Lower leg skin (tissue), 3 donors: ENCODE measurements around the gene NAA11.

Experiments
- CTCF ChIP-seq, 3 donors: fragments of 450-650 bp; IDR thresholded peaks; one replicate each; pipeline ENCODE4 v1.5.1; 2016; ENCODE audit warnings: antibody characterized with exemption in 3 of 3, mild to moderate bottlenecking in 3 of 3, moderate library complexity in 2 of 3
- POLR2A ChIP-seq, 2 donors: fragments of 450-650 bp; IDR thresholded peaks; one replicate each; pipeline ENCODE4 v1.6.1; 2016 to 2017; ENCODE audit warnings: antibody characterized with exemption in 2 of 2, mild to moderate bottlenecking in 1 of 2, moderate library complexity in 1 of 2

- TF ChIP-seq CTCF (IDR thresholded peaks at IDR 0.05) (no peak), POLR2A (IDR thresholded peaks at IDR 0.05) (no peak)
Measured at GRCh38 chr4:79272761-79273160, 53.1 kb downstream of the NAA11 start.
